AG04450 (cell line): ENCODE data around the gene ZIM2. TPM values are rescaled to one million over a fixed set of nuclear protein-coding genes. Genes with fewer than 3 reads are reported as not detected.

ENCODE experiments used
- CTCF ChIA-PET: fragments of 300-600, 350-600 bp; formaldehyde crosslinking; extraction: SDS; loops from one replicate; lab custom pipeline; 2022; ENCODE audit warnings: antibody characterized with exemption, inconsistent platforms; lab: Charles Lee
- POLR2A ChIA-PET: fragments of 350-600 bp; formaldehyde crosslinking; extraction: SDS; loops from one replicate; lab custom pipeline; 2021; ENCODE audit warnings: antibody characterized with exemption, inconsistent platforms; lab: Yijun Ruan, JAX
- DNase-seq: peaks from one replicate; pipeline ENCODE4 v3.0.0-alpha.2; 2011; ENCODE audit warnings: low read depth, low spot score
- H3K27ac ChIP-seq: one replicate; pipeline ENCODE4 v1.5.1; 2012; ENCODE audit warnings: low read depth, low read length, control low read depth
- H3K27me3 ChIP-seq: one replicate; pipeline ENCODE4 v1.6.0; 2012; ENCODE audit warnings: low read length; ENCODE audit not compliant: control insufficient read depth, insufficient read depth
- H3K4me3 ChIP-seq: 2 replicates; pipeline ENCODE4 v1.5.1; 2011; ENCODE audit warnings: mild to moderate bottlenecking, low read depth, low read length, control low read depth
- H3K9me3 ChIP-seq: 2 replicates; pipeline ENCODE4 v1.5.1; 2012; ENCODE audit warnings: low read length; ENCODE audit not compliant: control insufficient read depth, insufficient read depth
- polyA minus RNA-seq: library from RNA; depleted of rRNA, polyadenylated mRNA; stranded (reverse); fragments of >200 nt; gene quantifications from 2 replicates; pipeline ENCODE4 v1.2.3, GENCODE V29; 2011; rRNA and poly(A)+ RNA removed
- polyA plus RNA-seq: library from polyadenylated mRNA; depleted of rRNA; stranded (reverse); fragments of >200 nt; gene quantifications from 2 replicates; pipeline ENCODE4 v1.2.3, GENCODE V29; 2011; rRNA removed
- TF ChIP-seq, protein P1 (sequence below): IDR thresholded peaks from 2 replicates; pipeline ENCODE4 v1.5.1; 2011; ENCODE audit warnings: low read depth, low read length, control low read depth, inconsistent platforms

ZIM2 gene
- polyA plus RNA-seq, result not detected in 2 replicates
- not detected in 2 replicates for polyA minus RNA-seq

DNA sequence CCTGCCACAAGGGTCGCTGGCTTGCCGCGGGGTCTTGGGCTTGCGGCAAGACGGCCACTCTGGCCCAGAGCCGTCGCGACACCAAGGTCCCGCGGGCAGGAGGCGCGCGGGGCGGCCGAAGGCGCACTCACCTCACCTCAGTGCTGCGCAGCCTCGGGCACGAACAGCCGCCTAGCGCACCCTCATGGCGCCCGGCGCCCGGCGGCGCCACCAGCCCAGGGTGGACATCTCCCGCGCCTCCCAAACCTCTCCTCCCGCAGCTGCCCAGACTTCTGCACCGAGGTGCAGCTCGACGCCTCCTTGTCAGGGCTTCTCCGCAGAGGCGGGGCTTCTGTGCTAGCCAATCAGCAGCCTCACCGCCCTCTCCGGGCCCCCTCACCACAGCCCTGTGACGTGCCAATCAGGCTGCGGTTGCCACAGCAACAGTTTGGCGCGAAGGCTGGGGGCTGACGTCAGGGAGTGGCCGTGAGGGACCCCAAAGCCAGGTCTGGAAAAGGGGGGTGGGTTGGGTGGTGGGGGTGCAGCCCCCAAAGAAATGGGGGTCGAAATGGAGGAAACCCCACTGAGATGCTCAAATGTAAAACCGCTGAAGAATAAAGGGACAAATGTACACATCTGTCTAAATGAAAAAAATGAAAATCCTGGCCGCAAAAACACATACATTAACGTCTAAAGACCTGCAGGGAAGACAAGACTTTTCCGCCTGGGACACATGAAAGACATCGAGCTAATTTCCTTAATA, at the start of gene ZIM2, which contains the start of gene PEG3:
Gene ZIM2, minus strand, starts transcription at position 276 of the 742 bp plus-strand sequence. CDS start 16,449 bp downstream, outside the sequence.
Gene PEG3, minus strand, starts transcription at position 276 of the 742 bp plus-strand sequence. CDS start 16,071 bp downstream, outside the sequence.
- Histone ChIP-seq H3K27me3 (no peaks in the 10 kb centered on the region), H3K9me3 (peaks cover 56% of the 10 kb centered on the region), H3K27ac (no peak within 1 kb of the TSS), H3K4me3 (no peak within 1 kb of the TSS)
- CTCF ChIA-PET, result no interaction called here
- POLR2A ChIA-PET, result no interaction called here
- TF ChIP-seq, protein P1, sequence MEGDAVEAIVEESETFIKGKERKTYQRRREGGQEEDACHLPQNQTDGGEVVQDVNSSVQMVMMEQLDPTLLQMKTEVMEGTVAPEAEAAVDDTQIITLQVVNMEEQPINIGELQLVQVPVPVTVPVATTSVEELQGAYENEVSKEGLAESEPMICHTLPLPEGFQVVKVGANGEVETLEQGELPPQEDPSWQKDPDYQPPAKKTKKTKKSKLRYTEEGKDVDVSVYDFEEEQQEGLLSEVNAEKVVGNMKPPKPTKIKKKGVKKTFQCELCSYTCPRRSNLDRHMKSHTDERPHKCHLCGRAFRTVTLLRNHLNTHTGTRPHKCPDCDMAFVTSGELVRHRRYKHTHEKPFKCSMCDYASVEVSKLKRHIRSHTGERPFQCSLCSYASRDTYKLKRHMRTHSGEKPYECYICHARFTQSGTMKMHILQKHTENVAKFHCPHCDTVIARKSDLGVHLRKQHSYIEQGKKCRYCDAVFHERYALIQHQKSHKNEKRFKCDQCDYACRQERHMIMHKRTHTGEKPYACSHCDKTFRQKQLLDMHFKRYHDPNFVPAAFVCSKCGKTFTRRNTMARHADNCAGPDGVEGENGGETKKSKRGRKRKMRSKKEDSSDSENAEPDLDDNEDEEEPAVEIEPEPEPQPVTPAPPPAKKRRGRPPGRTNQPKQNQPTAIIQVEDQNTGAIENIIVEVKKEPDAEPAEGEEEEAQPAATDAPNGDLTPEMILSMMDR, result no peak
- DNase-seq, result no peak

DNA sequence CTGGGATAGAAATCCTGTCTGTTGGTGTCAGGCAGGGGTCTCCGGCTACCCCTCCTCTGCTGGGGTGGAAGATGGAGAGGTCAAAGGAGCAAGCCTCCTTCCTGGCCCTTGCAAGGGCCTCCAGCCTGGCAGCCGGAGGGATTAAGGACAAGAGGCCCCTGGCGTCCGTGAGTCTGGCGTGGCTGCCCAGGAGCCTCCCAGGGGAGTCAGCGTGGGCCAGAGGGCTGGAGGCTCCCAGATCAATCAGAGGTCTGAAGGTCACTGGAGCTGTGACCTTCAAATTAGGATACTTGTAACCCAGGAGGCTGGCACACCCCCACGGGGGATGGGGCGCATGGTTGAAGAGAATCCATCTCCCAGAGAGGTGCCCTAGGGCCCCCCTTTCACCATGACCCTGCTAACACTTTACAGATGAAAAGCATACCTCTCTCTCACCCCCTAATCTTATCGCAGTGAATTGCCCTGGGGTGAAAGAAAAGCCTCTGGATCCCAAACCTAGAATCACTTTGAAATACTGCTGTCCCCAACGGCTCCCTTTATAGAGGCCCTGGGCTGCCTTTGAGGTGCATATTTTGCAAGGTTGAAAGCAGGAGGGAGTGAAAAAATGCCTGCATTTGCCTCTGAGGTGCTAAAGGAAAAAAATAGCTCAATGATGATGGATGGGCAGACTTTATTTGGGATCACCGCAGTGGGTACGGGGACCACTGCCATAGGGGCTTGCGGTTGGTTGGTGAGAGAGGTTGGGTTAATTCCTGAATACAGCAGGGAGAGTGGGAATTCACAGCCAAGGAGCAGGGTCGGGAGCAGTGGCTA, 44.9 kb upstream of the ZIM2 start:
- no peak overlapping the region for H3K4me3 ChIP-seq
- H3K9me3 ChIP-seq, result peaks cover 48% of the 10 kb centered on the region
- POLR2A ChIA-PET, result no interaction called here
- no peak for DNase-seq
- CTCF ChIA-PET, result no interaction called here
- H3K27ac ChIP-seq, result no peak overlapping the region
- no peaks in the 10 kb centered on the region for H3K27me3 ChIP-seq
- TF ChIP-seq, protein P1, result no peak

DNA sequence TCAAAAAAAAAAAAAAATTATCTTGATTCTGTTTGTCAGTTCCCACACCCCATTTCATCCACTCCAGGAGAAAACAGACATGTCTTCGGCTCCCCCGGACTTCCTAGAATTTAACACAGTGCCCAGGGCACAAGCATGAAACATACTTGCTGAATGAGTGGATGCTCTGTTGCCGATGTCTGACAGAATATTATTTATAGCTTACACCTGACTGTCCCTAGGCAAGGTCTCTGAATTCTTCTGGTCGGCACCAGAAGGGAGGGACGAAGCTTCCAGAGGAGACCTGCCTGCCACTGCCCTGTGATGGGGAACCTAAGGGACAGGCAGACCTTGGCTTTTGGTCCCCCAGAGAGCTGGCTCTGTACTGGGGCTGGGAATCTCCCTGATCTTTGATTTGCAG, 43.9 kb upstream of the ZIM2 start:
- H3K9me3 ChIP-seq, result peaks cover 52% of the 10 kb centered on the region
- H3K27ac ChIP-seq, result no peak overlapping the region
- H3K4me3 ChIP-seq, result no peak overlapping the region
- DNase-seq, result no peak
- ChIA-PET CTCF (no interaction called here), POLR2A (no interaction called here)
- H3K27me3 ChIP-seq, result no peaks in the 10 kb centered on the region
- TF ChIP-seq, protein P1, result no peak

DNA sequence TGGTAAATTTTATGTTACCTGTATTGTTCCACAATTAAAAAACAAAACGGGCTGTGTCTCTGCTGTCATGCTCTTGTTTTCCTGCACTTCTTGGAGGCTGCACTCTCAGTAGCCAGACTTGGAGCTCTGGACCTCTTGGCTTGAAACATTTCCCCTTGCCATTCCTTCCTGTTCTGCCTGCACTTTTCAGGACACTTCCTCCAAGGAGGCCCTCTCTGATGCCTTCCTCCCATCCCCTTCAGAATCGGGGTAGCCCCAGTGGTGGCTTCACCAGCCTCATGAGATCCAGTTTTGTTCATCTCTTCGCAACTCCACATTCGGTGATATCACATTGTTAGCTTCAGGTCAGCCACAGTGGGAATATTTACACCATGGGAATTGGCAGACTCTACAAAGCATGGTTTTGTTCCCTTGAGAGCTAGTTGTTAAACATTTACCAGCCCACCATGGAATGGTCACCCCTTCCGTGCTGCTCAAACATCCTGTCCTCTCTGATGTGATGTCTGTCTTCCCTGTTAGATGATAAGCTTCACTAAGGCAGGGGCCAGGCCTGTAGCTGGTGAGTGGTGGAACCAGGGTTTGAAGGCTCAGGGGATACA, 40.2 kb upstream of the ZIM2 start:
- POLR2A ChIA-PET, result no interaction called here

More for the DNA sequence above, 40.2 kb upstream of the ZIM2 start:
- no peak overlapping the region for H3K27ac ChIP-seq
- peaks cover 59% of the 10 kb centered on the region for H3K9me3 ChIP-seq
- no peak for DNase-seq
- no peaks in the 10 kb centered on the region for H3K27me3 ChIP-seq
- no peak overlapping the region for H3K4me3 ChIP-seq
- TF ChIP-seq, protein P1, result no peak
- CTCF ChIA-PET, result no interaction called here
